HG02678 (cell line): Measurements from ENCODE around the gene BDH1.
"Not testable (repeated sequence)": the region's sequence is repeated elsewhere in the genome, so short reads cannot be mapped to it uniquely, and the experiment has no call there.

ENCODE experiments used
- ATAC-seq: cut with Tn5 transposase; IDR thresholded peaks from one replicate; pipeline ENCODE4 v1.9.1; 2021; ENCODE audit warnings: mild to moderate bottlenecking, moderate library complexity; ENCODE audit not compliant: unreplicated experiment

BDH1 gene

DNA sequence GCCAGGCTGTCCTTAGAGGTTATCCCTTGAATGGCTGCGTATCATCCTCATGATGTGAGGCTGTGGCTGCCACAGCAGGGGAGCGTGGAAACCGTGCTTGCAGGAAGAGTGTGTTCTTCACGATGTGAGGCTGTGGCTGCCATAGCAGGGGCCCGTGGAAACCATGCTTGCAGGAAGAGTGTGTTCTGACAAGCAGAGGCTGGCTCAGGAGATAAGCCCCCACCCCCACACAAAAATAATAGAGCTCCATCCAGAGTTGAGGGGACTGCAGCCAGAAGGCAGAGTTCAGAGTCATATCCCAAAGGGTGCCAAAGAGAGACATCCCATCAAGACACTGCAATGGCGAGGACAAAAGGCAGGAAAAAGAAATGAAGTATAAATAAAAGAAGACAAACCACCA, 22.6 kb upstream of the BDH1 start:
- no peak for ATAC-seq

DNA sequence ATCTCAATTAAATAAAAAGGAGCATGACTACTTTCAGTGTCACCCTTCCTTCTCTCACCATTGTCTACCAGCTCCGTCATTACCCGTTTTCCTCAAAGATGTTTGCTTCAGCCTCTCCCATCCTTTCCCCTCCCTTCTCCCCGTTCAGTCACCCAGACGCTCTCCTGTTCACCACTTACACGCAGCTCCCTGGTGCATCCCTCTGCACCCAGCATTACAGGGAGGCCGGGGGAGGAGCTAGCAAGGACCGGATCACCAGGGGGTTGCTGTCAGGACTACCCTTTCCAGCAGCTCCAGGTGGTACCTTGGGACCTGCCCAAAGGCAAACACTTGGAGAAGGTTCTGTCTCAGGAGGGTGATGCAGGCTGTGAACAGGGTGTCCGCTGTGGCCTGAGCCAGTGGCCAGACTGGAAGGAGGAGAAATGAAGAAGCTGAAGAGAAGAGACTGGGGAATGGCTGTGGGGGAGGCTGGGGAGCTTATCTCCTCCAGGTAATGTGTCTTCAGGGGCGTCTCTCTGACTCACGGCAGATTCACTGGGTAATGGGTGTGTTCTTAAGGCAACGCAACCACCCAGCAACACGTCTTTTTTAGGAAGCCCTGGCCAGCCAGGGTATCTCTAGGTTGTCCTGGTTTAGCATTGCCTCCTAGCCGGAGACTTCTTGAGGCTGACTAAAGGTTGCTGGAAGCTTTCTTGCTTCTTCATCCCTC, 21.8 kb upstream of the BDH1 start:
- no peak for ATAC-seq

DNA sequence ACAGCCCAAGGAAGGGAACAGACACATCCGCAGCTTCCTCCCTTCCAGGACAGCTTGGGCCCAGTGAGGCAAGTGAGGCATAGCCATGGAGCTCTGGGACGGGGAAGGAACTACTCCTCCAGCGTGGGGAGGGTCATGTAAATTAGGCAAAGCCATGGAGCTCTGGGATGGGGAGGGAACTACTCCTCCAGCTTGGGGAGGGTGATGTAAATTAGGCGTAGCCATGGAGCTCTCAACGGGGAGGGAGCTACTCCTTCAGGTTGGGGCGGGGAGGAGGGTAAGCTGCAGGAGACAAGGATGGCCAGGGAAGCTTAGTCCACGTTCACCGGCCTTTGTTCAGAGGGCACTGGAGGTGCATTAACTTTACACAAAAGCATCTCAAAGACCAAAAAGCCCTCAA, 21.1 kb upstream of the BDH1 start:
- ATAC-seq, result no peak

DNA sequence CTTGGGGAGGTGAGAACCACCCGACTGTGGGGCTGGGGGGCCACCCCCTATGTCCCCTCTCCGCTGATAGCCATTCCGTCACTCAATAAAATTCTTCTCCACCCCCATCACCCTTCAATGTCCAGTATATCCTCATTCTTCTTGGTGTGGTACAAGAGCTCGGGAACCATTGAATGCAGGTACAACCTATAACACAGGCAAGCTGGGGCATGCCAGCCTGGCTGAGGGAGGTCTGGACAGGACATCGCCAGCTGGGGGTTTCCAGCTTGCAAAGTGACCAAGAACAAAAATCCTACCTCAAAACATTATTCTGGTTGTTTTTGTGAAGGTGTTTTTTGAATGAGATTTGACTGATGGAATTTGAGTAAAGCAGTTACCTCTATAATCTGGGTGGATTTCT, 19.6 kb upstream of the BDH1 start:
- no peak for ATAC-seq

DNA sequence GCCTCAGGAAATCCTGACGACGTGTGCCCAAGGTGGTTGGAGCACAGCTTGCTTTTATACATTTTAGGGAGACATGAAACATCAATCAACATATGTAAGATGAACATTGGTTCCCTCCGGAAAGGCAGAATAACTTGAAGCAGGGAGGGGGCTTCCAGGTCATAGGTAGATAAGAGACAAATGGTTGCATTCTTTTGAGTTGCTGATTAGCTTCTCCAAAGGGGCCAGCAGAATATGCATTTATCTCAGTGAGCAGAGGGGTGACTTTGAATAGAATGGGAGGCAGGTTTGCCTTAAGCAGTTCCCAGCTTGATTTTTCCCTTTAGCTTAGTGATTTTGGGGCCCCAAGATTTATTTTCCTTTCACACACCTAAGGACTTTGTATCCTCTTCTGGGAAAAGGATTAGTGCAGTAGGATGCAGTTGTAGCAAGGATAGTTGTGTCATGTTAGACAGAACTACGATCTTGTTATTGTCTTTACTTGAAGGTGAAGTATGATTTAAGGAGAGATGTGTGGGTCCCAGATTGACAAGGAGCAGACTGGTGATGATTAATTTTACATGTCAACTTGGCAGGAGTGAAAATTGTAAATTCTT, 18.7 kb upstream of the BDH1 start:
- not testable (repeated sequence) for ATAC-seq

DNA sequence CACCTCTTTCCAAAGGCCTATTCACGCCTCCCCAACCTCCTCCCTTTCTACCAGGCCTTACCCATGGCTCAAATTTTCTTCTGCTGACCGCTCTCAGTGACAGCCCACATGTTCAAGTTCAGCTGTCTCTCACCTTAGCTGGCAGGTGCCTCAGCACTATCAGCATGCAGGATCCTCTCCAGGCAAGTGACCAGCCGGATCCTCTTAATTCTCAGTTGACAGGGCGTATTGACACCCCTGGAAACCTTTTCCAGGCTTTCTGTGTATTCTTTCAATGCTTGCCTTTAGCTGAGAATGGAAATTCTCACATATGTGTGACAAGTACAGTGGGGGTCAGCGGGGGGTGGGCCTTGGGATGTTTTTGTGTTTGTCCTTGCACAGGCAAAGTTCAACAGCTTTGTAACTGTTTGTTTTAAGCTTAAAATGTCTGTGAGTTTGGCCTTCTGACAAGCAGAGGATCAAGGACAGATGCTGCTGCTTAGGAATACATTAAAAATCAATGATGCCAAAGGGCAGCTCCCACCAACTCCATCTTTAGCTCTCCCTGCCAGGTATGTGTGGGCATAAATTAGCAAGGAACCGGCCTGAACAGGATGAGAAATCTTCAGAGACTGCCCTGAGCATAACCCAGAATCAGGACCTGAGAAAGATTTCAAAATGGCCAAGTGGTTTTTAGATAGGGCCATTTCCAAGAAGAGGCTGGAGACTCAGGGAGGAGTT, 17.4 kb upstream of the BDH1 start:
- no peak for ATAC-seq

GRCh38 chr3:197571880-197572172, 16.1 kb upstream of the BDH1 start:
- not testable (repeated sequence) for ATAC-seq

GRCh38 chr3:197571074-197571879, 15.5 kb upstream of the BDH1 start:
- ATAC-seq, result not testable (repeated sequence)

GRCh38 chr3:197569433-197569832, 13.7 kb upstream of the BDH1 start:
- not testable (repeated sequence) for ATAC-seq

DNA sequence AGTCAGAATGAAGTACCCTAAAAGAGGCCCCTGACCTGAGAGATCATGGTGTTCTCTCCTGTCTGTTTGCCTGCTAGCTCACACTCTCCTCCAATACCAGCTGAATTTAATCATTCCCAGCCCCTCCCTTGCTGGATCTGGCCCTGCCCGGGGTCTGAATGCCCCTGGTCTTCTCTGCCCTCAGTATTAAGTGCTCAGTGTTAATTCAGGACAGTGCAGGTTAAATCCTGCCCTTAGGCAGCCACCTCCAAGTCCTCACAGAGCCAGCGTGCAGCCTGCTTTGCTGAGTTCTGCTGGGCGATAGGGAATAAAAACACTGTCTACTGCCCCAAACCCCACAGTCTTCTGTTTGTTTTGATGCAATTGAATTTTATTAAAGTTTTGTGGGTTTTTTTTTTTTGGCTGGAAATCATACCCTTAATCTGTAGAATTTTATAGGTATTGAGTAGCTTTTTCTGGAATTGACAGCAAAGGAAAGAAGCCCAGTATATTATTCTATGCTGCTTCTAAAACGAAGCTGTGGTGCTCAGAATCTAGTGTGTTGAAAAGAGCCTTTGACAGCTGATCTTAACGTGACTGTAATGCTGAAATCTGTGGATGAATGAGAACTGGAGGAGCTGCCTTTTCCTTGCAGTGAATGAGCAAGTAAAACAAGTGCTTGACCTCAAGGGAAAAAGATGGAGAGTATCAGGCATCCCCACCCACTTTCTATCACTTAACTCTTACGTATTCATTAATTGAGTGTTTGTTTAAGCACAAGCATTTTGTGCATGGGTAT, 12.3 kb upstream of the BDH1 start:
- ATAC-seq, result no peak

GRCh38 chr3:197566155-197566554, 10.4 kb upstream of the BDH1 start:
- ATAC-seq, result not testable (repeated sequence)

DNA sequence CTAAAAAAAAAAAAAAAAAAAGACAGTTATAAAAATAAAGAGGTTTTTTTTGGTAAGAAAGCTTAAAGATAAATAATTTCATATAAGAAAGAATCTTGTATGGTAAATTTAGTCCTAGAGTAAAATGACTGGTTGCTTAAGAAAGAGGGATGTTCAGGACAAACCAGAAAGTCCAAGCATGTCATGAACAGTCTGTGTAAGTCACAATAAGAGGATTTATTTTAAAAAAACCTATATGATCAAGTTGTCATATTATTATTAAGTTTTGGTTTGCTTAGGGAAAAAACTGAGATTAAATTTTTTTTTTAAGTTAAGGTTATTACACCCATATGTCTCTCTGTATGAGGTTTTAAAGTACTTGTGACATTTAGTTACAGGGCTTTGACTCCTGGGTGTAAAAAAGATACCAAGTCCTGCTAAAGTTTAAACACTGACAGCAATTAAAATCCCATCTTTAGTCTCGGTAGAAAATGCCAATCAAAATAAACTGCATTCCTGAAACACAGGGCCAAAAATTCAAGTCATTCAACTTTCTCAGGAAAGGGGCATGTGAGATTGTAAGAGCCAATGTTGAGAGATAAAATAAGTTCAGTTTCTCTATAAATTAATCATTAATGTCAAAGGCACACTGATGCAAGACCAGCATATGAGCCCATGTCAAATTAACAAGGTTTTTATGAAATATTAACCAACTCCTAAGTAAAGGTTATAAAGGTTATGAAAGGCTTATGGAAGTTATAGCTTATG, 8.5 kb upstream of the BDH1 start:
- ATAC-seq, result no peak

DNA sequence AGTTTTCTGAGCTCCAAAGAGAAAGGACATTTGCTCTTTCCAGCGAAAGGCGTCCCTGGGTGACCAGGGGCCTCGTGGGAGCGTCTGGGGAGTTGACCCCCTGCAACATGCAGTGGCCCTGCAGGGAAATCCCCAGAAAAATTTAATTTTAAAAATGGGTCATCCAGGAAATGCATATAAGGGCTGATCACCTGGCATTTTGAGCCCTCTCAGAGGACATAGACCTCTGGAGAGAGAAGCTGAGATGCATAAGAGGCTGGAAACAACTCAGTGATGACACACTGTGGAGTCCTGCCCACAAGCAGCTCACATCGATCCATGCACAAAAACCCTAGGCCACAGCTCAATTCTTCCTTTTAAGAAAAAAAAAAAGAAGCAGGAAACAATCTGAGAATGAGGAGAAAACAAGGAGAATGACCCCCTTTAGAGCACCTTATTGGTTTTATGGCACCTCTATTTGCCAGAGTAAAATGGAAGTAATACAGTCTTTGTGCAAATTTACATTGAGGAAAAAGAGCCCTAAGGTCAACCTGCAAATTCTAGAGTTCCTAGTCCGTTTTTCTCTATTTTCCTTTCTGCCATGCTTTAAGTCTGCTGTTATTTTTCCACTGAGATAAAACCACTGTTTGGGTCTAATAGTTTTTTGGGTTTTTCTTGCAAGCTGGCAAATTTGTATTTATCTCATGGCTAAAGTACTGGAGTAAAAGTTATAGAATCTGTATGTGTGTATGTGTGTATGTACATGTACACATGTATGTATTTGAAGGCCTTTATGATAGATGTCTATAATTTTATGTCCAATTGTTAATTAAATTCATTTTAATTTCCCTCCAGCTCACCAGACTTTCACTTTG, 6.9 kb upstream of the BDH1 start:
- ATAC-seq, result no peak

DNA sequence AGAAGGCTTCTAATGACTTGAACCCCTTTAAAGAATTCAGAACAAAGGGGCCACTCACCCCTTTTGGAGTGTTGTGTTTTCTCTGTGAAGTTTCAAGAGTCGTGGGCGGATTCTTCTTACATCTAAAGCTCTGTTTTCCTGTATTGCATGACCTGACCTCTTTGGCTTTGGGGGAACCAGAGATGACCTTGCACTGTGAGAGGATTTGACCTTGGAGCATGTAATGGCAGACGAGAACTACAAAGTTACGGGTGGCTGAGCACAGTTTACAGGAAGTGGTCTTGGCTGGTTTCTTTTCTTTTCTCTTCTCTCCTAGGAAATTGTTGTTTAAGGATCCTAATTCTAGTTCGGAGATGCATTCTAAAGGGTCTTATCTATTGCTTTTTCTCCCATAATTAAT, 6.2 kb upstream of the BDH1 start:
- ATAC-seq, result no peak

DNA sequence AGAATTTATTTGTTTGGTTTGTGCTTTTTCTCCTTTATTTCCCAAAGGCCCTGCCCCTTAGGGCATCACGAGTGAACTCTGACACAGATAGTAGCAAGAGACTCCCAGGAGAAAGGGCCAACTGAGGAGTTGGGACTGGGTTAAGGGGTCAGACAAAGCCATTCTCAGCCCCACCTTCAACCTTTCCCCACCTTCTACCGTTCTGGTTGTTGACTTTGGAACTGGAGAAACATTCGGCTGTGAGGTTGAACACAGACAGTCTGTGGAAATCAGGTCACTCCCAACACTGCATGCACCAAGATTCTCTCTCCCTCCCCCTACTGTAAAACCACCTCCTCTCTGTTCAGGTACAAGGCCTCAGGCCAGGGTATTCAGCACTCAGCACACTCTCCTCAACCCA, 3.9 kb upstream of the BDH1 start:
- no peak for ATAC-seq

DNA sequence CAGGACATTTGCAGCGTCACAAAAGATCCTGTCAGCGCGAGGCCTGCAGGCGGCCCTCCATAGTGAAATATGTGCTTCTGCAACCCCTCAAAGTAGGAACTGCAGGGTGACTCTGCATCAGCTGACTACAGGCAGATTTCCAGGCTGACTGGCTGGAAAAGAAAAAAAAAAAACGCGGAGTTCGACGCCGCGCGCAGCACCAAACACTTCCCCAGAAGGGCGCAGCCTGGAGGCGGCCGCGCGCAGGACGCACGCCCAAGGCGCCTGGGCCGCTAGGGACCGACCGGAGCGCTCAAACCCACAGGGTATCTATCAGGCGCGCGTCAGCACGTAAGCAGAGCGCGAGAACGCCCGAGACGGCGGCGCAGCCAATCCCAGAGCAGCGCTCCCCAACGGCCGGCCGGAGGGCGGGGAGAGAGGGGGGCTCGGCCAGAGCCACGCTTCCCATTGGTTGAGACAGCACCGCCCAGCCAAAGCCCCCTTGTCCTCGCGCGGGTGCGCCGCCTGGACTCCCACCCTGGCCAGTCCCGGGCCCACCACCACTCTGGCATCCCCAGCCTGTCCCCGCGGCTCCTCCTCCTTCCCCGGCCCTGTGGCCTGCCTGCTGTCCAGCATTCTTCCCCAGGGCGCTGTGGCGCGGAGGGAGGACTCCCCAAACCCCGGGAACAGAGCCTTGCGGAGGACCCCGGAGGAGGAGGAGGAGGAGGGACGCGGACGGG, 1.0 kb downstream of the BDH1 start:
- peak; percentile 97 for ATAC-seq

GRCh38 chr3:197554196-197554561, 1.6 kb downstream of the BDH1 start:
- no peak for ATAC-seq

GRCh38 chr3:197552198-197552597, 3.6 kb downstream of the BDH1 start:
- ATAC-seq, result no peak

DNA sequence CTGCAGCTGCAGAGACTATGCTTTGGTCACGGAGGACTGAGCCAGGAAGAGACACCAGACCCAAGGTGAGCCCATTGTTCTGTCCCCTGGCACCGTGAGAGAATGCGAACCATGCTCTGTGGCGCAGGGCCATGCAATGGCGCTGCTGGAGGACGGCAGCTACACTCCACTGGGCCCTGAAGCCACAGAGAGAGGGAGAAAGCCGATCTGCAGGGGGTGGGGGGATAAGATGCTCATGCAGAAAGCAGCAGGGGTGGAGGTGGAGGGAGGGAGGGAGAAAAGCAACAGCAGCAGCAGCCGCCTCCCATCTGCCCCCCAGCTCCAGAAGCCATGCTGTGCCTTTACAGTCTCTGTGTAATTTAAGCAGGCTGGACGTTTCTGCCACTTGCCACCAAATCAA, 5.3 kb downstream of the BDH1 start:
- no peak for ATAC-seq
